K562 treated with DMSO at 1 percent for 4 hours (cell line): ENCODE data around the gene SCCPDH. TPM values are rescaled to one million over a fixed set of nuclear protein-coding genes. Genes with fewer than 3 reads are reported as not detected.

Experiments used
- total RNA-seq: library from RNA; unstranded; fragments of 300-600 nt; gene quantifications from 2 replicates; pipeline ENCODE4 v1.2.3, GENCODE V29; 2022; ENCODE audit not compliant: insufficient read depth

SCCPDH gene, protein sequence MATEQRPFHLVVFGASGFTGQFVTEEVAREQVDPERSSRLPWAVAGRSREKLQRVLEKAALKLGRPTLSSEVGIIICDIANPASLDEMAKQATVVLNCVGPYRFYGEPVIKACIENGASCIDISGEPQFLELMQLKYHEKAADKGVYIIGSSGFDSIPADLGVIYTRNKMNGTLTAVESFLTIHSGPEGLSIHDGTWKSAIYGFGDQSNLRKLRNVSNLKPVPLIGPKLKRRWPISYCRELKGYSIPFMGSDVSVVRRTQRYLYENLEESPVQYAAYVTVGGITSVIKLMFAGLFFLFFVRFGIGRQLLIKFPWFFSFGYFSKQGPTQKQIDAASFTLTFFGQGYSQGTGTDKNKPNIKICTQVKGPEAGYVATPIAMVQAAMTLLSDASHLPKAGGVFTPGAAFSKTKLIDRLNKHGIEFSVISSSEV
- total RNA-seq = 22.6 and 22.8 TPM in 2 replicates

DNA sequence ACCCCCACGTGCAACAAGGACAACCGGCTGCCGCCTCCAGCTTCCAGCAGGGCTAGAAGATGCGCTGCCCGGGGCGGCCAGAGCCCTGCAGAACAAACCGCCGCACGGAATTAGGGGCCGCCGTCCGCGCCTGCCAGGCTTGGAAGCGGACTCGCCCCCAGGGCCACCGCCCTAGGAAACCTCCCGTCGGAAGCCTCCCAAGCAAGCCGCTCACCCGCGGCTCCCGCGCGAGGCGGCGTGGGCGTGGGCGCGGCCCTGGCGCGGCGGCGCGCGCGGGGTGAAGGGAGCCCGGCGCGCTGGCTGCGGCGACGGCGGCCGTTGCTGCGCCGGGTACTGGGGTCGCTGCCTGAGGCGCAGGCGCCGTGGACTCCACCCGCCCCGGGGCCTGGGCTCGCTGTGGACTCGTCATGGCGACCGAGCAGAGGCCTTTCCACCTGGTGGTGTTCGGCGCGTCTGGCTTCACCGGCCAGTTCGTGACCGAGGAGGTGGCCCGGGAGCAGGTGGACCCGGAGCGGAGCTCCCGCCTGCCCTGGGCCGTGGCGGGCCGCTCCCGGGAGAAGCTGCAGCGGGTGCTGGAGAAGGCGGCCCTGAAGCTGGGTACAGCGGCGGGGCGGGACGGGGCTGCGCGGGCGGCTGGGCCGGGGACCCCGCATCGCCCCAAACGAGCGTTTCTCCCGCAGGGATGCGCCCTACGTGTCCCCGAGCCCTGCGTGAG, at the start of gene SCCPDH:
Gene SCCPDH, plus strand, starts transcription at position 394 of the 715 bp plus-strand sequence. Its CDS starts 14 bp downstream, at position 408.

Other genes with a start within 250 kb of the SCCPDH start
- 277 and 295 TPM in 2 replicates for gene SMYD3, start 217.1 kb upstream of the SCCPDH start, total RNA-seq
- 9.9 and 12.5 TPM in 2 replicates for gene TFB2M, start 158.1 kb upstream of the SCCPDH start, total RNA-seq
- 10.6 and 20.5 TPM in 2 replicates for gene CNST, start 158.0 kb upstream of the SCCPDH start, total RNA-seq
- gene AHCTF1, start 207.5 kb downstream of the SCCPDH start, total RNA-seq = 16.1 and 22.6 TPM in 2 replicates